C4-2B (cell line): ENCODE measurements around the gene SMOC2.
"Not testable (repeated sequence)": the region's sequence is repeated elsewhere in the genome, so short reads cannot be mapped to it uniquely, and the experiment has no call there.

ENCODE experiments used
- H3K27ac ChIP-seq: fragments of 450-650 bp; 2 replicates; pipeline ENCODE4 v1.5.1; 2017
- ZFX ChIP-seq: fragments of 450-650 bp; IDR thresholded peaks from 2 replicates; pipeline ENCODE4 v1.6.1; 2017
- TF ChIP-seq, protein P1 (sequence below): fragments of 450-650 bp; conservative IDR thresholded peaks from 2 replicates; pipeline ENCODE4 v1.5.1; 2017; ENCODE audit warnings: mild to moderate bottlenecking

Gene SMOC2

DNA sequence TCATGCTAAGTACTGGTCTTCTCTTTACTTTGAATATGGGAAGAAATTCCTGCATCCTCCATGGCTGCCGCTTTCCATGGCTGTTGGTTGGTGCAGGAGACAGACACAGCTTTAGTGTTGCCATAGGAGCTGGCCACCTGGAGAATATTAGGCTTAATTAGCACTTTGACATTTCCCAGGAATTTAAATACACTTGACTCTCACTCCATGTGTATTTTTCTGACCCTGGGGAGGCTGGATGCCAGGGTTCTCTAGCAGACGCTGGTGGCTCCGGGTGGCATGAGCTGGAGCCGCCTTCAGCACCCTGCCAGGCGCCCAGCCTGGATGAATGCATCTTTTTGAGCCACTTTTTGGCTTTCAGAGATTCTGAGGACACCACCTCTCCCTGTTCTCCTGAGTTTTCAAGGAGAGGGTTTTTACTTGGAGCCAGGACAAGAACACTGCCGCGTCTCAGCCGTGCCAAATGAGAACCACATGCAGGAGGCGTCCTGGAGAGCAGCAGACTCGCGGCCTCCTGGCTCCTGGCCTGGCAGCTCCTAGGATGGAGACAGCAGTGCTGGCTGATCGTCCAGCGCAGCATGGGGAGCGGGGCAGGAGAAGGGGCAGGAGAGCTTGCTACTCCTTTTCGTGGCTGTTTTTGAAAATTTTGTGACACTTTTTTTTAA lies 258.8 kb downstream of the SMOC2 start:
- no peak for TF ChIP-seq ZFX
- TF ChIP-seq, protein P1, sequence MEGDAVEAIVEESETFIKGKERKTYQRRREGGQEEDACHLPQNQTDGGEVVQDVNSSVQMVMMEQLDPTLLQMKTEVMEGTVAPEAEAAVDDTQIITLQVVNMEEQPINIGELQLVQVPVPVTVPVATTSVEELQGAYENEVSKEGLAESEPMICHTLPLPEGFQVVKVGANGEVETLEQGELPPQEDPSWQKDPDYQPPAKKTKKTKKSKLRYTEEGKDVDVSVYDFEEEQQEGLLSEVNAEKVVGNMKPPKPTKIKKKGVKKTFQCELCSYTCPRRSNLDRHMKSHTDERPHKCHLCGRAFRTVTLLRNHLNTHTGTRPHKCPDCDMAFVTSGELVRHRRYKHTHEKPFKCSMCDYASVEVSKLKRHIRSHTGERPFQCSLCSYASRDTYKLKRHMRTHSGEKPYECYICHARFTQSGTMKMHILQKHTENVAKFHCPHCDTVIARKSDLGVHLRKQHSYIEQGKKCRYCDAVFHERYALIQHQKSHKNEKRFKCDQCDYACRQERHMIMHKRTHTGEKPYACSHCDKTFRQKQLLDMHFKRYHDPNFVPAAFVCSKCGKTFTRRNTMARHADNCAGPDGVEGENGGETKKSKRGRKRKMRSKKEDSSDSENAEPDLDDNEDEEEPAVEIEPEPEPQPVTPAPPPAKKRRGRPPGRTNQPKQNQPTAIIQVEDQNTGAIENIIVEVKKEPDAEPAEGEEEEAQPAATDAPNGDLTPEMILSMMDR = no peak

DNA sequence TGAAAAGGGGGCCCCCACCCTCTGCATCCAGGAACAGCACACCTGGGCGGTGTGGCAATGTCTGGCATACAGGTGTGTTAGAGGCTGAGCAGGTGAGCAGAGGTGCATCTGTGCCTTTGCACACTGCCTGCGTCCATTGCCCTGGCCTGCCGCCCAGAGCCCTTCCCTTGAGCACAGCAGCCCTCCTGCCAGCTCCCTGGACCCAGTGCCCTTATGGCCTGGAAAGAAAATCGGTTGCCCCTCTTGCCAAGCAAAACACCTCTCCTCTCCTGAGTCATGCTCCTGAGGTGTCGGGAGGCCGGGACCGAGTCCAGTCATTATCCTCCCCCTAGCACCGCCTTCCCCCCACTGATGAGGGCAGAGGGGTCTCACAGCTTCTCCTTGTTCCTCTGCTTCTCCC lies 259.9 kb downstream of the SMOC2 start:
- H3K27ac ChIP-seq = no peak overlapping the region
- TF ChIP-seq, protein P1 = no peak
- TF ChIP-seq ZFX = no peak

More for the DNA sequence above, 258.8 kb downstream of the SMOC2 start:
- no peak overlapping the region for H3K27ac ChIP-seq

DNA sequence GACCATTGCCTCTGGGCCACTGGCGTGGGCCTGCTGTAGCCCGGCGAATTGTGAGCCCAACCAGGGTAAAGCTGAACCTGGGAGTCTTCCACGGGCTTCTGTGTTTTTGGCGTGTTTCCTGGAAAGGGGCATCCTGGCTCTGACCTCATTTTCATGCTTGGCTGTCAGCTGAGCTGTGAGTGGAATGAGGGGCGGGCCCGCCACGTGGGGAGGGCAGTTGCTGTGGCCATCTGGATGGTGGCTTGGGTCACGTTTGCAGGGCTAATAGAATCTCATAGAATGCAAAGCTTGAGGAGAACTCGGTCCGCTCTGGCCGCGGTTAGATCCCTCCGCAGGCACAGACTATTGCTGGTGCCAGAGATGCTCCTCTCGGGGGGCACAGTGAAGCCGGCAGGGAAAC lies 263.0 kb downstream of the SMOC2 start:
- H3K27ac ChIP-seq = no peak overlapping the region
- TF ChIP-seq, protein P1 = no peak
- no peak for TF ChIP-seq ZFX

DNA sequence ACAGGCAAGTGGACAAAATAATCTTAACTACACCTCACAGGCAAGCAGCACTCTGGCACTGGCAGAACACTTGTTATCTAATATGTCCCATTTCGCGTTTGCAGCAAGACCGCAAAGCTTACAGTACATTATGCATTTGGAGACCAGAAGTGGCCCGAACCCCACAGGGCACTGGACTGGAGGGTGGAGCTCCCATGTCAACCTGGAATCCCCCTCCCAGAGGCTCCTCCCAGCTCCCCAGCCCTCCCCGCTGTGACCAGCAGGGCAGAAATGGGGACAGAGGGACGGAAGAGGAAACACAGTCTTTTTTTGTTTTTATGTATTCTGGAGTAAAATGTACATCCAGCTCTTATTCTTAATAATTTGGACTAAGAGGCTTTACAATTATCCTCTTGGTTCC lies 263.7 kb downstream of the SMOC2 start:
- H3K27ac ChIP-seq = no peak overlapping the region
- TF ChIP-seq, protein P1 = no peak
- no peak for TF ChIP-seq ZFX

DNA sequence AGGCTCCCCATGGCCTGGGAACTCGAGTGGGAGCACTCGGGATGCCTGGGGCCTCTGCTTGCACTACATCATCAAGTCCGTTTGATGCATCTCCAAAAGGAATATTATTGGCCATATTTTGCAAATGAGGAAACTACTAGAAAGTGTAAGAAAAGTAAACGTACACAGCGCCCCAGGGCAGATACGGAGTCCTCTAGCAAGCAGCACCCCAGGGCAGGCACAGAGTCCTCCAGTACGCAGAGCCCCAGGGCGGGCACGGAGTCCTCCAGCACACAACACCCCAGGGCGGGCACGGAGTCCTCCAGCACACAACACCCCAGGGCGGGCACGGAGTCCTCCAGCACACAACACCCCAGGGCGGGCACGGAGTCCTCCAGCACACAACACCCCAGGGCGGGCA lies 264.3 kb downstream of the SMOC2 start:
- H3K27ac ChIP-seq = not testable (repeated sequence)

DNA sequence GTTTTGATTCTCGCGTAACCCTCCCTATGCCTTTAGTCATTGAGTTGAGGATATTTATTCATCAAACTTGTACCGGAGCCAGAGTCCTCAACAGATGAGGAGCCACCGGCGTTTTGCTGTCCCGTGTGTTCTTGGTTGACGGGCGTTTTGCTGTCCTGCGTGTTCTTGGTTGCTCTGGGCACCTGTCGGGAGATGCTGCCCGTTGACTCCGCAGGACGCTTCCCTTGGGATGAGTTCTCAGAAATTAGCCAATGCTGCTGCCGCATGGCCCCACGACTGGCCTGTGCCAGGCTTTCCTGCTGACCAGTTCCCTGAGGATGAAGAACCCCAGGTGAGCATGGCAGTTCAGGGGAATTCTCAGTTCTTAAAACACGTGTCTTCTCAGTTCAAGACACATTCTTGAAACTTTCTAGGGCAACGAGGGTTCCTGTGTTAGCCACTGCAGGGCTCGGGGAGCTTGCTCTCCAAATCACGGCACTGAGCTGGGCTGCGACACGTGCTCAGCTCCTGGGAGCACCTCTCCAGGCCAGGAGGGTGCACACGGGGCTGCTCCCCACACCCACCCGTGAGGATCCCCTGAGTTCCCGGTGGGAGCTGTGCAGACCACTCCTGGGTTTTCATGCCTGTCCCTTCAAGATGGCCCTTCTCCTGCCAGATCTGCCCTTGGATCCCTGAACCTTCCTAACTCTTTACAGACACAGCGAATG lies 265.6 kb downstream of the SMOC2 start:
- no peak overlapping the region for H3K27ac ChIP-seq
- TF ChIP-seq, protein P1 = no peak
- no peak for TF ChIP-seq ZFX

DNA sequence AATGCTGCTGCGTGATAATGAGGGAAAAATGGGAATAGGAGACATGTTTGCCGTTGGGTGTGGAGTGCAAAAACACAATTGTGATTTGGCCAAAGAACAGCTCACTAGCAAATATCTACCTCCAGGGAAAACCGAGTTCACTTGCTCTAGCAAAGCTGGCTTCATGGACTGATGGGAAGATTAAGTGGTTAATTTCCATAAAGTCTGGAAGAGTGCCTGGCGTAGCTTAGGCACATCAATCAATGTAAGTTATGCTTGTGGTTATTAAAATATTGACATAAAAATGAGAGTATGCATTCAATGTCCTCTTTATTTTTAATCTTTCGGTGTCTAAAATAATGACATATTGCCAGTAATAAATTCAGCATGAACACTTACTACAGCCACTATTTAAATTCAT lies 267.5 kb downstream of the SMOC2 start:
- no peak for TF ChIP-seq ZFX
- TF ChIP-seq, protein P1 = no peak
- no peak overlapping the region for H3K27ac ChIP-seq

DNA sequence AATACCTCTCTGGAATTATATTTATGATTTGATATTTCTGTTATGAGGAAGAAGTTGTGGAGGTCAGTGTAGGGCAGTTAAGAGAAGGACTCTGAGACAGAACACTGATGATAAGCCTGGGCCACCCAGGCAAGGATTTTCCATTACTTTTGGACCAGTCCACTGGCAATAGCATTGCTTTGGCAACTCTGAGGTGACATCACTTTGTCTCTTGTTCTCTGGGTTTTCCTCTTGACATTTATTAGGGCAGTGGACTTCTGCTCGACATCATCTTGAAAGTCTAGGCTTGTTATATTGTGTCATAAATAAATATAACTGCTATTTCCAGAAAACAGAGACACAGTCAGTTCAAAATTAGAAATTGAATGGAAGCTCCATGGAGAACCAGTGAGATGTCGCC lies 268.0 kb downstream of the SMOC2 start:
- TF ChIP-seq, protein P1 = no peak
- TF ChIP-seq ZFX = no peak

More for the DNA sequence above, 268.0 kb downstream of the SMOC2 start:
- H3K27ac ChIP-seq = no peak overlapping the region
